SU-DHL-6 (cell line): ENCODE data around the gene RFTN2.

Experiments
- CTCF ChIP-seq: fragments of 200-600 bp; sonication (generic); IDR thresholded peaks from one replicate; pipeline ENCODE4 v1.5.1; 2017; ENCODE audit warnings: antibody characterized with exemption, mild to moderate bottlenecking, low read length, moderate library complexity; ENCODE audit not compliant: insufficient read depth, poor library complexity, severe bottlenecking
- EZH2phosphoT487 ChIP-seq: fragments of 200-600 bp; sonication (generic), shearing (Covaris generic); conservative IDR thresholded peaks from 2 replicates; pipeline ENCODE4 v1.6.1; 2018; ENCODE audit warnings: mild to moderate bottlenecking, antibody characterized with exemption, low read length, moderate library complexity, mixed read lengths

GRCh38 chr2:197677056-197677455 lies 1.7 kb upstream of the RFTN2 start:
- TF ChIP-seq CTCF, result no peak
- no peak for TF ChIP-seq EZH2phosphoT487
